Nucleus accumbens (tissue), 56 donors: Measurements from ENCODE around the gene C10orf53.
"Not testable (repeated sequence)": the region's sequence is repeated elsewhere in the genome, so short reads cannot be mapped to it uniquely, and the experiment has no call there.

ENCODE experiments used
- DNase-seq, 56 donors: peaks; one replicate each; lab custom pipeline; 2025; lab: John Stamatoyannopoulos, UW

The C10orf53 gene

GRCh38 chr10:49651917-49652316 lies 27.5 kb upstream of the C10orf53 start:
- no peak for DNase-seq

GRCh38 chr10:49652421-49653272 lies 26.8 kb upstream of the C10orf53 start:
- DNase-seq = no peak

DNA sequence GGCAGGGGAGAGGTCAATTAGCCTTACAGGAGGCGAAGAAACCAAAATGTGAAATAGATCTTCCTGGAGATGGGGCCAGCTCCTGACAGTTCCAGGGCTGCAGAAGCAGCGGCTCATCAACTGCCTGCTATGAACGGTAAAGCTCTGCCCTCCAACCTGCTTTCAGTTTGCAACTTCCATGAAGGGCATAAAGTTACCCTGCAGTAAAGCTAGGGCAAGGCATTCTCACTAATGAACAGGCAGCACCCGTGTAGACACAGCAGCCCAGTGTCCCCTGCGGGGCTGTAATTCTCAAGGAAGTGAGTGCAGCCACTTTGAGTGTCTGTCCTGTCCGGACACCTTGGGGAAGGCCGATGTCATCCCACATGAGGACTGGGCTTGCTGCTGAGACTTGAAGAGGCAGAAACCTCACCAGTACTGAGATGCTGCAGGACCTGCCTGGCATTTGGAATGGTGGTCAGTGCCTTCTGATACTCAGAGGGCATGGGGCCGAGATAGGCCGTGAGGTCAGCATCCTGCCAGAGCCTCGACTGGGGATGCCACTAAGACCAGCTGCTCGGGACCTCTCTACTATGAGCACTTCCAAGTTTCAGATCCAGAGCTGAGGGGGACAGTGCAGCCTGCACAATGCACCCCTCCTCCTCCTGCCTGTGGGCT lies 26.1 kb upstream of the C10orf53 start:
- no peak for DNase-seq

DNA sequence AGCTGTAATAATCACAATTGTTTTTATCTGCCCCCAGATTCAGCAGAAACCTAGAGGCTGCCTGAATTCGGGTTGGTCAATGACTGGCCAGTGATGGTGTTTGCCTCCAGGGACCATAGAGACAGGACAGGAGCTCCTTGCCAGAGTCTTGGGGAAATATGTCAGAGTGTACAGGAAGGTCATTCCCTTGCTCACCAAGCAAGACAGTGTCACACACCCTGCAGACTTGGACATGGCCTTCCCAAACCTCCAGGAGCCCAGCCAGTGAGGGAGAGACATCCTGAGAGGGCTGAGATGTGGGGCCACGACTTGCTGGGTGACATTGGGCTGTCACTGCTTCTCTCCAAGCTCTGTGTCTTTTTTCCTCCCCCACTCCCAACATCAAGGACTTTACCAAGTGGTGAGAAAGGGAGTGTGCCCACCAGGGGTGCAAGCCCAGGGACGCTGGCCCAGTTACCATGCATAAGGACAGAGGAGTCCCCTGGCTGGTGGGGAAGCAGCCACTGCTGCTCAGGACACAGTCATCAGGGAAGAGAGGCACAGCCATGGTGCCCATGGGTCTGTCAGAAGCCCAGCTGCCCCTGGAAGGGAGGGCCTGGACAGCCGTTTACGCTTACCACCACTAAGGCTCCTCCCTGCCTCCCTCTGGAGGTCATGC lies 25.3 kb upstream of the C10orf53 start:
- no peak for DNase-seq

DNA sequence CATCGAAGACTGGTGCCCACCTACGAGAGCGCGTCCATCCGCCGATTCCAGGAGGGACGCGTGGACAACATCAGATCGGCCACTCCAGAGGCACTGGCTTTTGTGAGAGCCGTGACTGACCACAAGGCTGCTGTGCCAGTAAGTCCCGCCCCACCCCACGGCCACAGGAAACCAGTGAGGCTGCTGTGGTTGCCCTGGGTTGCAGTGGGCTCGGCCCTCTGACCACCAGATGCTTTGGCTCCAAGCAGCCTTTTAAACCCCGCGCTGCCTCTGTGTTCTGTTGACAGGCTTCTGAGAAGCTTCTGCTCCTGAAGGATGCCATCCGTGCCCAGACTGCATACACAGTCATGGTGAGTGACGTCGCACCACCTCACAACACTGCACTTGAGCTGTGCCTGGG lies 24.4 kb upstream of the C10orf53 start:
- DNase-seq = no peak

DNA sequence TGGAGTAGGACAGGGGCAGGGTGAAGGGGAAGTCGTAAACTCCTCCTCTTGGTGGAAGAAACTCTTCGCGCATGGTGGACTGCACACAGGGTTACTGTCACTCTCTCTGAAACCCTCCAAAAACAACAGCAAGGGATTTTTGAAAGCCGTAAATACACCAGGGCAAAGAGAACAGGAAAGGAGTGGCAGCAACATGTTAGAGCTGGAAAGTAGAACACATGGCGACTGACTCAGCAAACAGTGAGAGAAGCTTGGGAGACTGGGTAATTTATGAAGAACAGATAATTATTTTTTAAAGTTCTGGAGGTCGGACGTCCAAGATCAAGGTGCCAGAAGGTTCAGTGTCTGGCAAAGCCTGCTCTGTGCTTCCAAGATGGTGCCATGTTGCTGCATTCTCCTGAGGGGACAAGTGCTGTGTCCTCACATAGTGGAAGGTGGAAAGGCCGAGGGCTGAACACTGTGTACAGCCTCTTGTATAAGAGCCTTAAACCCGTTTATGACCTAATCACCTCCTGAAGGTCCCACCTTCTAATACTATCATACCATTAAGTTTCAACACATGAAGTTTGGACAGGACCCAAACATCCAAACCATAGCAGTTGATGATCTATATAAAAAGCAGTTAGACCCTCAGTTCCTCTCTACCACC lies 22.5 kb upstream of the C10orf53 start:
- DNase-seq = no peak

GRCh38 chr10:49657606-49658005 lies 21.8 kb upstream of the C10orf53 start:
- no peak for DNase-seq

GRCh38 chr10:49661140-49661856 lies 18.2 kb upstream of the C10orf53 start:
- no peak for DNase-seq

DNA sequence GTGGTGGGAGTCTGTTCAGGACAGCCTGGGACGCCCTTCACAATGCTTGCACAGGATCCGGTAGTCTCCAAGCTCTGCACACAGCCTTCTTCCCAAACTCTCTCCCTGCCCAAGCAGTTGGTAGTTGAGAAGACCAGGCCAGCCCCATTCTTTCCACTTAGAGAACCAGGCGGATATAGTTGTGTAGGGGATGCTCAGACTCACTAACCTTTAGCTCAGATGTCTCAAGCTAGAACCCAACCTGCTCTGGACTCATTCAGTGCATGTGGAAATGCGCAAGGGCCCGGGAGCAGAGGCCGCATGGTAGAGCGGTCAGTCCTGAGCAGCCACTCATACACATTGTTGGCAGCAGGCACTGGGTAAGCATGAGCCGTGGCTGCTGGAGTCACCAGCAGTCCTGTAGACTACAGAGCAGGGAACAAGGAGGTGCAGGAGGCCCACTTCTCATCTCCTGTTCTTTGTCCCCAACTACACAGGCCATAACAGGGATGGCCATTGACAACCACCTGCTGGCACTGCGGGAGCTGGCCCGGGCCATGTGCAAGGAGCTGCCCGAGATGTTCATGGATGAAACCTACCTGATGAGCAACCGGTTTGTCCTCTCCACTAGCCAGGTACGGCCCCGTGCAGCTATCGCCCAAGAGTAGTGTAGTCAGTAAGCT lies 17.2 kb upstream of the C10orf53 start:
- no peak for DNase-seq

DNA sequence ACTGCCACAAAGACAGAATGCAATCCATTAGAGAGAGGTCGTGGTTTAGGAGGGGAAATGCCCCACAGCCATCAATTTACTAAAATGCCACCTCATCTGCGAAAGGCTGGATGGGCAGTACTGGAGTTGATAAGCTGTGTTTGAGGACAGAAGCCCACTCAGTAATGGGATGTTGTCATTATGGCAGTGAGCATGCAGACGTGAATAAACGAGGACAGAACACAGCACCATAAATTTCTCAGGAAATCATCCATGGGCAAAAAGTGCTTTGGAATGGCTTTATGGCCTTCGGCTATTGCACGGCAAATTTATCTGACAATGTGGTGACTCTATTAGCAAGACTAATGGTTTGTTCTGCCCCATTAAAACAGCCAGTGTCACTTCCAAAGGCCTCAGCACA lies 15.9 kb upstream of the C10orf53 start:
- no peak for DNase-seq

DNA sequence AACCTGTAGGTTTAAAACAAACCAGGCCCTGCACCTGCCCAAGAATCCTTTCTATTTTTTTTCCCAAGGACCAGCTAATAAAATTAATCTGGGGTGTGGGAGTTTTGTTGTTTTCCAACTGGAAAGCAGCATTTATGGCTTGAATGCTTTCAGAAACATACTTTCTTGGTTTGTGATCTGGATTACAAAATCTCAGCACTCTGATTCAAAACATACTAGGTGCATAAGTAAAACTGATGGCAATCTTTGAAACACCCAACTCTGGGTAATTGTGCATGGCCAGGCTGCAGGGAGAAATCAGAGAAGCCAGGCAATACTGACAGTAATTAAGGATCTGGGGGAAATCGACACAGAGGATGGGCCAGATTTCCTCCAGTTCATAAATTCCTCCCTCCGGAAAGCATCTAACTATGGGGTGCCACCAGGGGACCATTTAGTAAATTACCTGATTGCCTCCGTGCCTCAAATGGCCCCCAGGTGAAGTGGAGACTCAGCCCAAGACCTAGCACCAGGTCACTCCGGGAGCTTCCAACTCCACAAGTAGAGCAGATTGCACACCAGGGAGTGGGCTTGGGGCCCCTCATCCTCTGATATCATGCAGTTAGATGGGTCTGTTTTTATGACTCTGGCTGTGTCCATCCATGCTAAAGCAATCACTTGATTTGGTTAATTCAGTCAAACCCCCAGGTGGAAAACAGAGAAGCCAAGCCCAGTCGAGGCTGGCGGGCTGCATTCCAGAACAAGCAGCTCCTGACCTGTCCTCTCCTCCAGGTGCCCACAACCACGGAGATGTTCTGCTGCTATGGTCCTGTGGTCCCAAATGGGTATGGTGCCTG lies 15.2 kb upstream of the C10orf53 start:
- no peak for DNase-seq

- DNase-seq = no peak
Observed at GRCh38 chr10:49664842-49665355, 14.6 kb upstream of the C10orf53 start.

DNA sequence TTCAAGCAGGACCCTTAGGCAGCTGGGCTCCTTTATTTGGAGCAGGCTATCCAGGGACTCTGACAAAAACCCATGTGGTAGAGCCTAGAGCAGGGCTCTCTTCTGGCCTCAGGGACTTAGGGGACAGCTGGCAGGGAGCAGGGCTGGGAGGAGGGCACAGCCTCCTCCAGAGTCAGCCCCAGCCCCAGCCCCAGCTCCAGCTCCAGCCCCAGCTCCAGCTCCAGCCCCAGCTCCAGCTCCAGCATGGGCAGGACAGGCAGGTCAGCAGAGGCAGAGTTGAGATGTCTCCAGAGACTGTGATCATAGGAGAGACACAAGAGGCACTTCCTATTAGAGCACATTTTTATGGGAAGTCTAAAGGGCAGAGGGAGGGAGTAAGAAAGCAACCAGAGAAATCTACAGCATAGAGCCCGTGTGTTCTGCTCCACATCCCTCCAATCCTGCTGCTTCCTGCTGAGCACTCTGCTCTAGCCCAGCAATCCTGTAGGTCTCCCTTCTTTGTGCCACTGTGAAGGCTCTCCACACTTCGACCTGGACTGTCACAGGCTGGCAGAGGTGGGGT lies 13.3 kb upstream of the C10orf53 start:
- no peak for DNase-seq

GRCh38 chr10:49666685-49667084 lies 12.8 kb upstream of the C10orf53 start:
- no peak for DNase-seq

DNA sequence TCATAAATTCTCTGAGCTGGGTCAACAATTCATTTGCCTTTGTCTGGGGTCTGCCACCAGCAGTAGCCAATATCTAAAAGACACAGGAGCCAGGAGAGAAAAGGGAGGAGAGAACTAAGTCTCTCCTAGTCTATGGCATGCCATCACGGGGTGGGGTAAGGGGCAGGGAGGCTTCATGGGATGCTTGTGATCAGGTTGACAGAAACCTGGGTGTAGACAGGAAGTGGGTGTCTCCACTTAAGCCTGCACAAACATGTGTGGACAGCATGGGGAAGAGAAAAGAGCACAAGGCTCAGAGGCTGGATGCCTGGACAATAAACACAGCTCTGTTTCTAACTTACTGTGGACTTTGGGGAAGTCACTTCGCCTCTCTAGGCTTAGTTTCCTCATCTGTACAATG lies 11.5 kb upstream of the C10orf53 start:
- DNase-seq = no peak

DNA sequence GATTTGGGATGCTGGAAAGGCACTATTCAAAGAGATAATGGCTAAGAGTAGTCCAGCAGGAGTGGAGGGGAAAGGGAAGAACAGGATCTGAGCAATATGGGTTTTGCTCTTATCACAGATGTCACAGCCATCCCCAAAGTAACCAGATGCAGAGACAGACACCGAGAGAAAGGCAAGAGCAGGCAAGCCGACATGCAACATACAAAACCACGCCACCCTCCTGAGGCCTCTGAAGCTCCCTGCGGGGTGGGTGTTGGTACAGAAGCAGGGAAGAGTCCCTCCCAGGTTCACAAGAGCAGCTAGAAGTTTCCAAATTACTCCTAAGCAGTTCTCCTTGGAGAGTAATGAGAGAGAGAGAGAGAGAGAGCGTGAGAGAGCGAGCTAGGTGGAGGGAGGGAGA lies 10.8 kb upstream of the C10orf53 start:
- no peak for DNase-seq

GRCh38 chr10:49678827-49679479 lies 498 bp upstream of the C10orf53 start:
- no peak for DNase-seq

DNA sequence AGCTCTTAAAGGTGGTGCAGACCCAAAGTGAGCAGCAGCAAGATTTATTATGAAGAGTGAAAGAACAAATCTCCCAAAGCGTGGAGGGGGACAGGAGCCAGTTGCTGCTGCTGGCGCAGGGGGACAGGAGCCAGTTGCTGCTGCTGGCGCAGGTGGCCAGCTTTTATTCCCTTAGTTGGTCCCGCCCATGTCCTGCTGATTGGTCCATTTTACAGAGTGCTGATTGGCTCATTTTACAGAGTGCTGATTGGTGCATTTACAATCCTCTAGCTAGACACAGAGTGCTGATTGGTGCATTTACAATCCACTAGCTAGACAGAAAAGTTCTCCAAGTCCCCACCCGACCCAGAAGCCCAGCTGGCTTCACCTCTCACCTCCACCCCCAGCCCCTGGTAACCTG lies 3.0 kb downstream of the C10orf53 start:
- DNase-seq = not testable (repeated sequence)
